ENCODE measurements around the gene TRIP10. TPM values are rescaled to one million over a fixed set of nuclear protein-coding genes. Genes with fewer than 3 reads are reported as not detected.

Gene TRIP10
- total RNA-seq, 1 donor from 2014 or later: 48.2 TPM

- Mint-ChIP-seq H3K4me3 (ENCODE audit: low read depth) (no peak overlapping the region), H3K9me3 (ENCODE audit: low read depth) (no peaks in the 10 kb centered on the region), H3K27me3 (peaks cover 28% of the 10 kb centered on the region), H3K36me3 (ENCODE audit: insufficient read depth) (no peaks in the 10 kb centered on the region), H3K27ac (no peak overlapping the region), H3K4me1 (ENCODE audit: low read depth) (no peaks in the 10 kb centered on the region)
- TF ChIP-seq CTCF (IDR thresholded peaks at IDR 0.05; ENCODE audit: unreplicated experiment): no peak
- DNase-seq (ENCODE audit: low spot score, unreplicated experiment): no peak
Observed at GRCh38 chr19:6716610-6716970, 22.9 kb upstream of the TRIP10 start.

GRCh38 chr19:6717036-6717435 lies 22.4 kb upstream of the TRIP10 start:
- Mint-ChIP-seq H3K36me3 (ENCODE audit: insufficient read depth) (no peaks in the 10 kb centered on the region), H3K4me3 (ENCODE audit: low read depth) (no peak overlapping the region), H3K27me3 (peaks cover 25% of the 10 kb centered on the region), H3K9me3 (ENCODE audit: low read depth) (no peaks in the 10 kb centered on the region), H3K27ac (no peak overlapping the region), H3K4me1 (ENCODE audit: low read depth) (no peaks in the 10 kb centered on the region)
- DNase-seq (ENCODE audit: low spot score, unreplicated experiment): no peak
- TF ChIP-seq CTCF (IDR thresholded peaks at IDR 0.05; ENCODE audit: unreplicated experiment): peak; percentile 12

- Mint-ChIP-seq H3K9me3 (ENCODE audit: low read depth) (no peaks in the 10 kb centered on the region), H3K36me3 (ENCODE audit: insufficient read depth) (no peaks in the 10 kb centered on the region), H3K4me1 (ENCODE audit: low read depth) (no peaks in the 10 kb centered on the region), H3K27ac (no peak overlapping the region), H3K27me3 (peaks cover 21% of the 10 kb centered on the region), H3K4me3 (ENCODE audit: low read depth) (no peak overlapping the region)
- DNase-seq (ENCODE audit: low spot score, unreplicated experiment): no peak
- no peak for TF ChIP-seq CTCF (IDR thresholded peaks at IDR 0.05; ENCODE audit: unreplicated experiment)
Observed at GRCh38 chr19:6717441-6717971, 22.0 kb upstream of the TRIP10 start.

- DNase-seq (ENCODE audit: low spot score, unreplicated experiment): no peak
- TF ChIP-seq CTCF (IDR thresholded peaks at IDR 0.05; ENCODE audit: unreplicated experiment): no peak
- no peaks in the 10 kb centered on the region for H3K9me3 Mint-ChIP-seq (ENCODE audit: low read depth)
- H3K4me3 Mint-ChIP-seq (ENCODE audit: low read depth): no peak overlapping the region
- no peaks in the 10 kb centered on the region for H3K36me3 Mint-ChIP-seq (ENCODE audit: insufficient read depth)
- peaks cover 16% of the 10 kb centered on the region for H3K27me3 Mint-ChIP-seq
- H3K4me1 Mint-ChIP-seq (ENCODE audit: low read depth): peaks cover 3% of the 10 kb centered on the region
- H3K27ac Mint-ChIP-seq: no peak overlapping the region
Observed at GRCh38 chr19:6718111-6718740, 21.3 kb upstream of the TRIP10 start.

- H3K36me3 Mint-ChIP-seq (ENCODE audit: insufficient read depth): no peaks in the 10 kb centered on the region
- H3K4me3 Mint-ChIP-seq (ENCODE audit: low read depth): no peak overlapping the region
- H3K27ac Mint-ChIP-seq: no peak overlapping the region
- H3K4me1 Mint-ChIP-seq (ENCODE audit: low read depth): peaks cover 5% of the 10 kb centered on the region
- H3K9me3 Mint-ChIP-seq (ENCODE audit: low read depth): no peaks in the 10 kb centered on the region
- peaks cover 16% of the 10 kb centered on the region for H3K27me3 Mint-ChIP-seq
- DNase-seq (ENCODE audit: low spot score, unreplicated experiment): no peak
- TF ChIP-seq CTCF (IDR thresholded peaks at IDR 0.05; ENCODE audit: unreplicated experiment): no peak
Observed at GRCh38 chr19:6718741-6719539, 20.5 kb upstream of the TRIP10 start.
